ENCODE results near the gene VILL.

VILL gene

GRCh38 chr3:38011111-38011510 lies 20.5 kb downstream of the VILL start:
- no peak for FAIRE-seq
- TF ChIP-seq POLR2A (IDR thresholded peaks at IDR 0.05; ENCODE audit: low read depth, low read length) (no peak), POU2F2 (IDR thresholded peaks at IDR 0.05; ENCODE audit: low read depth, low read length) (no peak), PAX5 (IDR thresholded peaks at IDR 0.05; ENCODE audit: insufficient read depth, low read length, severe bottlenecking) (no peak), TAF1 (IDR thresholded peaks at IDR 0.05; ENCODE audit: low read depth, low read length) (no peak), SPI1 (IDR thresholded peaks at IDR 0.05; ENCODE audit: low read depth, low read length) (no peak), POLR2AphosphoS5 (IDR thresholded peaks at IDR 0.05; ENCODE audit: low read depth, low read length) (no peak)
- no peak for DNase-seq (ENCODE audit: insufficient read length, low spot score)

- DNase-seq (ENCODE audit: insufficient read length, low spot score) (no peak), FAIRE-seq (no peak)
- no peak for TF ChIP-seq TAF1 (IDR thresholded peaks at IDR 0.05; ENCODE audit: low read depth, low read length)
- TF ChIP-seq POLR2A (IDR thresholded peaks at IDR 0.05; ENCODE audit: low read depth, low read length): no peak
- no peak for TF ChIP-seq SPI1 (IDR thresholded peaks at IDR 0.05; ENCODE audit: low read depth, low read length)
- TF ChIP-seq POLR2AphosphoS5 (IDR thresholded peaks at IDR 0.05; ENCODE audit: low read depth, low read length): no peak
- no peak for TF ChIP-seq POU2F2 (IDR thresholded peaks at IDR 0.05; ENCODE audit: low read depth, low read length)
- no peak for TF ChIP-seq PAX5 (IDR thresholded peaks at IDR 0.05; ENCODE audit: insufficient read depth, low read length, severe bottlenecking)
Measured at GRCh38 chr3:38015485-38015884, 24.9 kb downstream of the VILL start.

GRCh38 chr3:38015984-38016383 lies 25.4 kb downstream of the VILL start:
- TF ChIP-seq POLR2A (IDR thresholded peaks at IDR 0.05; ENCODE audit: low read depth, low read length): no peak
- FAIRE-seq: no peak

GRCh38 chr3:38016410-38016809 lies 25.8 kb downstream of the VILL start:
- FAIRE-seq (no peak), DNase-seq (ENCODE audit: insufficient read length, low spot score) (no peak)
- TF ChIP-seq POLR2AphosphoS5 (IDR thresholded peaks at IDR 0.05; ENCODE audit: low read depth, low read length): no peak

More at GRCh38 chr3:38015984-38016383, 25.4 kb downstream of the VILL start:
- no peak for DNase-seq (ENCODE audit: insufficient read length, low spot score)

GRCh38 chr3:38016847-38017444 lies 26.4 kb downstream of the VILL start:
- TF ChIP-seq TAF1 (IDR thresholded peaks at IDR 0.05; ENCODE audit: low read depth, low read length): no peak
- no peak for TF ChIP-seq PAX5 (IDR thresholded peaks at IDR 0.05; ENCODE audit: insufficient read depth, low read length, severe bottlenecking)
- no peak for TF ChIP-seq SPI1 (IDR thresholded peaks at IDR 0.05; ENCODE audit: low read depth, low read length)
- no peak for TF ChIP-seq POU2F2 (IDR thresholded peaks at IDR 0.05; ENCODE audit: low read depth, low read length)
- TF ChIP-seq POLR2AphosphoS5 (IDR thresholded peaks at IDR 0.05; ENCODE audit: low read depth, low read length): no peak
- TF ChIP-seq POLR2A (IDR thresholded peaks at IDR 0.05; ENCODE audit: low read depth, low read length): no peak
- no peak for FAIRE-seq

GRCh38 chr3:38017445-38018295 lies 27.1 kb downstream of the VILL start:
- DNase-seq (ENCODE audit: insufficient read length, low spot score) (no peak), FAIRE-seq (no peak)
- no peak for TF ChIP-seq POLR2AphosphoS5 (IDR thresholded peaks at IDR 0.05; ENCODE audit: low read depth, low read length)
- TF ChIP-seq PAX5 (IDR thresholded peaks at IDR 0.05; ENCODE audit: insufficient read depth, low read length, severe bottlenecking): no peak
- TF ChIP-seq TAF1 (IDR thresholded peaks at IDR 0.05; ENCODE audit: low read depth, low read length): no peak
- no peak for TF ChIP-seq POU2F2 (IDR thresholded peaks at IDR 0.05; ENCODE audit: low read depth, low read length)
- TF ChIP-seq SPI1 (IDR thresholded peaks at IDR 0.05; ENCODE audit: low read depth, low read length): no peak
- TF ChIP-seq POLR2A (IDR thresholded peaks at IDR 0.05; ENCODE audit: low read depth, low read length): no peak

More at GRCh38 chr3:38016847-38017444, 26.4 kb downstream of the VILL start:
- DNase-seq (ENCODE audit: insufficient read length, low spot score): no peak

GRCh38 chr3:38018296-38019266 lies 28.0 kb downstream of the VILL start:
- FAIRE-seq: no peak
- TF ChIP-seq SPI1 (IDR thresholded peaks at IDR 0.05; ENCODE audit: low read depth, low read length): no peak
- TF ChIP-seq POLR2A (IDR thresholded peaks at IDR 0.05; ENCODE audit: low read depth, low read length): no peak
- no peak for TF ChIP-seq PAX5 (IDR thresholded peaks at IDR 0.05; ENCODE audit: insufficient read depth, low read length, severe bottlenecking)
- TF ChIP-seq TAF1 (IDR thresholded peaks at IDR 0.05; ENCODE audit: low read depth, low read length): no peak
- no peak for TF ChIP-seq POLR2AphosphoS5 (IDR thresholded peaks at IDR 0.05; ENCODE audit: low read depth, low read length)
- TF ChIP-seq POU2F2 (IDR thresholded peaks at IDR 0.05; ENCODE audit: low read depth, low read length): no peak
- no peak for DNase-seq (ENCODE audit: insufficient read length, low spot score)

GRCh38 chr3:38019658-38020341 lies 29.2 kb downstream of the VILL start:
- TF ChIP-seq POU2F2 (IDR thresholded peaks at IDR 0.05; ENCODE audit: low read depth, low read length) (no peak), SPI1 (IDR thresholded peaks at IDR 0.05; ENCODE audit: low read depth, low read length) (no peak), TAF1 (IDR thresholded peaks at IDR 0.05; ENCODE audit: low read depth, low read length) (no peak), POLR2A (IDR thresholded peaks at IDR 0.05; ENCODE audit: low read depth, low read length) (no peak), POLR2AphosphoS5 (IDR thresholded peaks at IDR 0.05; ENCODE audit: low read depth, low read length) (no peak), PAX5 (IDR thresholded peaks at IDR 0.05; ENCODE audit: insufficient read depth, low read length, severe bottlenecking) (no peak)
- no peak for DNase-seq (ENCODE audit: insufficient read length, low spot score)
- FAIRE-seq: no peak

GRCh38 chr3:38020342-38020726 lies 29.7 kb downstream of the VILL start:
- DNase-seq (ENCODE audit: insufficient read length, low spot score): no peak
- FAIRE-seq: no peak
- TF ChIP-seq PAX5 (IDR thresholded peaks at IDR 0.05; ENCODE audit: insufficient read depth, low read length, severe bottlenecking): no peak
- no peak for TF ChIP-seq POLR2A (IDR thresholded peaks at IDR 0.05; ENCODE audit: low read depth, low read length)
- no peak for TF ChIP-seq TAF1 (IDR thresholded peaks at IDR 0.05; ENCODE audit: low read depth, low read length)
- TF ChIP-seq POLR2AphosphoS5 (IDR thresholded peaks at IDR 0.05; ENCODE audit: low read depth, low read length): no peak
- TF ChIP-seq SPI1 (IDR thresholded peaks at IDR 0.05; ENCODE audit: low read depth, low read length): no peak
- no peak for TF ChIP-seq POU2F2 (IDR thresholded peaks at IDR 0.05; ENCODE audit: low read depth, low read length)

Measured in GM12891 (cell line).